Measurements from ENCODE around the gene ARPC5L.
"Not testable (repeated sequence)": the region's sequence is repeated elsewhere in the genome, so short reads cannot be mapped to it uniquely, and the experiment has no call there.

Gene ARPC5L

GRCh38 chr9:124834591-124834990, 27.3 kb upstream of the ARPC5L start:
- TF ChIP-seq CTCF (conservative IDR thresholded peaks at IDR 0.05) (no peak), ZFX (IDR thresholded peaks at IDR 0.05) (no peak)
- H3K27ac ChIP-seq: no peak overlapping the region

GRCh38 chr9:124835026-124835557, 26.8 kb upstream of the ARPC5L start:
- H3K27ac ChIP-seq: no peak overlapping the region
- TF ChIP-seq ZFX (IDR thresholded peaks at IDR 0.05): no peak
- TF ChIP-seq CTCF (conservative IDR thresholded peaks at IDR 0.05): no peak

- not testable (repeated sequence) for H3K27ac ChIP-seq
Measured at GRCh38 chr9:124838132-124838531, 23.8 kb upstream of the ARPC5L start.

- not testable (repeated sequence) for H3K27ac ChIP-seq
Measured at GRCh38 chr9:124838567-124839275, 23.2 kb upstream of the ARPC5L start.

GRCh38 chr9:124839612-124840299, 22.2 kb upstream of the ARPC5L start:
- no peak overlapping the region for H3K27ac ChIP-seq
- TF ChIP-seq ZFX (IDR thresholded peaks at IDR 0.05) (no peak), CTCF (conservative IDR thresholded peaks at IDR 0.05) (no peak)

GRCh38 chr9:124840300-124840833, 21.6 kb upstream of the ARPC5L start:
- no peak overlapping the region for H3K27ac ChIP-seq
- TF ChIP-seq ZFX (IDR thresholded peaks at IDR 0.05) (no peak), CTCF (conservative IDR thresholded peaks at IDR 0.05) (no peak; the same call in 1 of the 2 replicates)

- no peak overlapping the region for H3K27ac ChIP-seq
- TF ChIP-seq ZFX (IDR thresholded peaks at IDR 0.05) (no peak), CTCF (conservative IDR thresholded peaks at IDR 0.05) (no peak)
Measured at GRCh38 chr9:124841075-124841821, 20.7 kb upstream of the ARPC5L start.
